Measurements from ENCODE around the gene ZNF556. TPM values are rescaled to one million over a fixed set of nuclear protein-coding genes. Genes with fewer than 3 reads are reported as not detected.
A peak's percentile ranks its signal among the peaks of the same experiment; 100 is the strongest.

Gene ZNF556
- total RNA-seq = not detected
- not detected for polyA plus RNA-seq

GRCh38 chr19:2867025-2867991 is at the start of gene ZNF556:
ZNF556 (plus strand) TSS chr19:2867335; CDS start chr19:2867422, 87 bp downstream.
- H3K4me3 Mint-ChIP-seq = no peak within 1 kb of the TSS
- no peak within 1 kb of the TSS for H3K27ac Mint-ChIP-seq
- H3K4me1 Mint-ChIP-seq = peaks cover 0 to 4% (median 2%) of the 10 kb centered on the region in 4 donors
- H3K36me3 ChIP-seq (ENCODE audit: insufficient read depth, low read length) = no peaks in the 10 kb centered on the region
- intact Hi-C loops (cut with micrococcal nuclease) = no loop called here
- H3K36me3 Mint-ChIP-seq = no peaks in the 10 kb centered on the region
- no peaks in the 10 kb centered on the region for H3K9me3 ChIP-seq (ENCODE audit: control insufficient read depth in 1 of 2, low read length in 2 of 2)
- H3K9me3 Mint-ChIP-seq = peaks cover 0 to 2% (median 0%) of the 10 kb centered on the region in 8 donors
- no peaks in the 10 kb centered on the region for H3K4me1 ChIP-seq (ENCODE audit: insufficient read depth, low read length)
- H3K27ac ChIP-seq (ENCODE audit: low read depth, low read length) = no peak within 1 kb of the TSS
- no peaks in the 10 kb centered on the region for H3K27me3 ChIP-seq (ENCODE audit: insufficient read depth, low read length)
- ChIA-PET CTCF (ENCODE audit: partially characterized antibody) (interaction anchor here (0.6 to 1.0 kb wide), 3 partner anchors 48 to 1029 kb away, joined by 3 to 4 read pairs (median 3); no protein-coding TSS in a partner anchor), POLR2A (ENCODE audit: partially characterized antibody) (no interaction called here)
- no peak for DNase-seq
- H3K27me3 Mint-ChIP-seq = peaks cover 6% of the 10 kb centered on the region in 2 donors
- no peak within 1 kb of the TSS for H3K4me3 ChIP-seq (ENCODE audit: low read length in 2 of 2)

- POLR2A ChIA-PET (ENCODE audit: partially characterized antibody) = interaction anchor here (1.0 to 2.3 kb wide), 2 partner anchors 22 to 34 kb away, joined by 3 to 9 read pairs; partner anchors contain the start of genes THOP1 and ZNF555
These were observed 47.5 kb upstream of the ZNF556 start, which contains the start of gene ZNF554 for GRCh38 chr19:2819540-2820111. ZNF554 (plus strand) TSS chr19:2819868; CDS start chr19:2820072, 204 bp downstream.

GRCh38 chr19:2820112-2820702 is 46.9 kb upstream of the ZNF556 start:
- Histone ChIP-seq H3K4me1 (ENCODE audit: insufficient read depth, low read length) (peaks cover 8% of the 10 kb centered on the region), H3K27me3 (ENCODE audit: insufficient read depth, low read length) (no peaks in the 10 kb centered on the region), H3K36me3 (ENCODE audit: insufficient read depth, low read length) (no peaks in the 10 kb centered on the region), H3K9me3 (ENCODE audit: control insufficient read depth in 1 of 2, low read length in 2 of 2) (no peaks in the 10 kb centered on the region), H3K4me3 (ENCODE audit: low read length in 2 of 2) (peak overlapping the region; percentile 51 to 69), H3K27ac (ENCODE audit: low read depth, low read length) (peak overlapping the region; percentile 33)
- CTCF ChIA-PET (ENCODE audit: partially characterized antibody) = interaction anchor here (0.8 to 1.1 kb wide), 3 partner anchors 16 to 32 kb away, joined by 3 to 4 read pairs (median 4); no protein-coding TSS in a partner anchor
- POLR2A ChIA-PET (ENCODE audit: partially characterized antibody) = interaction anchor here (1.0 to 2.3 kb wide), 2 partner anchors 21 to 35 kb away, joined by 3 to 9 read pairs; partner anchors contain the start of genes THOP1 and ZNF555
- DNase-seq = no peak
- no peaks in the 10 kb centered on the region for H3K9me3 Mint-ChIP-seq
- intact Hi-C loops (cut with micrococcal nuclease) = no loop called here
- peaks cover 4 to 18% (median 4%) of the 10 kb centered on the region in 4 donors for H3K4me1 Mint-ChIP-seq
- peak overlapping the region; percentile 76 to 87 (median 84) for H3K4me3 Mint-ChIP-seq
- H3K27me3 Mint-ChIP-seq = no peaks in the 10 kb centered on the region
- H3K27ac Mint-ChIP-seq = peak overlapping the region in 1 of 7 donors; percentile 70
- H3K36me3 Mint-ChIP-seq = peaks cover 3 to 6% of the 10 kb centered on the region in 2 donors

More at GRCh38 chr19:2819540-2820111, 47.5 kb upstream of the ZNF556 start, which contains the start of gene ZNF554:
- peaks cover 2 to 4% of the 10 kb centered on the region in 2 donors for H3K36me3 Mint-ChIP-seq
- H3K27ac ChIP-seq (ENCODE audit: low read depth, low read length) = peak within 1 kb of the TSS; percentile 33
- peak within 1 kb of the TSS; percentile 76 to 88 (median 85) for H3K4me3 Mint-ChIP-seq
- peak within 1 kb of the TSS in 5 of 7 donors; percentile 42 to 70 (median 62) for H3K27ac Mint-ChIP-seq
- H3K4me1 Mint-ChIP-seq = peaks cover 2 to 18% (median 4%) of the 10 kb centered on the region in 4 donors
- no peaks in the 10 kb centered on the region for H3K36me3 ChIP-seq (ENCODE audit: insufficient read depth, low read length)
- peak; percentile 95 to 97 (median 97) for DNase-seq
- CTCF ChIA-PET (ENCODE audit: partially characterized antibody) = interaction anchor here (0.7 to 1.3 kb wide), 7 partner anchors 16 to 56 kb away, joined by 3 to 4 read pairs (median 4); partner anchors contain the start of gene ZNF556
- no peaks in the 10 kb centered on the region for H3K27me3 ChIP-seq (ENCODE audit: insufficient read depth, low read length)
- no peaks in the 10 kb centered on the region for H3K27me3 Mint-ChIP-seq
- no peaks in the 10 kb centered on the region for H3K9me3 ChIP-seq (ENCODE audit: control insufficient read depth in 1 of 2, low read length in 2 of 2)
- no peaks in the 10 kb centered on the region for H3K9me3 Mint-ChIP-seq
- H3K4me1 ChIP-seq (ENCODE audit: insufficient read depth, low read length) = peaks cover 8% of the 10 kb centered on the region
- intact Hi-C loops (cut with micrococcal nuclease) = loop anchor here (1.0 to 10.0 kb wide), 4 partner anchors 22 to 215 kb away; partner anchors contain the start of genes THOP1 and ZNF555
- H3K4me3 ChIP-seq (ENCODE audit: low read length in 2 of 2) = peak within 1 kb of the TSS; percentile 51 to 69

GRCh38 chr19:2822846-2823245 is 44.3 kb upstream of the ZNF556 start:
- Histone ChIP-seq H3K27ac (ENCODE audit: low read depth, low read length) (no peak overlapping the region), H3K27me3 (ENCODE audit: insufficient read depth, low read length) (no peaks in the 10 kb centered on the region), H3K36me3 (ENCODE audit: insufficient read depth, low read length) (peaks cover 3% of the 10 kb centered on the region), H3K9me3 (ENCODE audit: control insufficient read depth in 1 of 2, low read length in 2 of 2) (no peaks in the 10 kb centered on the region), H3K4me1 (ENCODE audit: insufficient read depth, low read length) (peaks cover 8% of the 10 kb centered on the region), H3K4me3 (ENCODE audit: low read length in 2 of 2) (no peak overlapping the region)
- CTCF ChIA-PET (ENCODE audit: partially characterized antibody) = interaction anchor here (0.6 to 1.9 kb wide), 2 partner anchors 18 to 752 kb away, joined by 3 to 5 read pairs; partner anchors contain the start of gene ZNF555
- H3K9me3 Mint-ChIP-seq = peaks cover 0 to 5% (median under 1%) of the 10 kb centered on the region in 8 donors
- POLR2A ChIA-PET (ENCODE audit: partially characterized antibody) = interaction anchor here (1.1 kb wide), 1 partner anchor 23 kb away, joined by 3 read pairs; no protein-coding TSS in a partner anchor
- DNase-seq = no peak
- no peak overlapping the region for H3K27ac Mint-ChIP-seq
- H3K4me3 Mint-ChIP-seq = peak overlapping the region in 1 of 8 donors; percentile 25
- H3K36me3 Mint-ChIP-seq = peaks cover 12 to 19% of the 10 kb centered on the region in 2 donors
- no peaks in the 10 kb centered on the region for H3K27me3 Mint-ChIP-seq
- peaks cover 4 to 18% (median 4%) of the 10 kb centered on the region in 4 donors for H3K4me1 Mint-ChIP-seq
- intact Hi-C loops (cut with micrococcal nuclease) = no loop called here

DNA sequence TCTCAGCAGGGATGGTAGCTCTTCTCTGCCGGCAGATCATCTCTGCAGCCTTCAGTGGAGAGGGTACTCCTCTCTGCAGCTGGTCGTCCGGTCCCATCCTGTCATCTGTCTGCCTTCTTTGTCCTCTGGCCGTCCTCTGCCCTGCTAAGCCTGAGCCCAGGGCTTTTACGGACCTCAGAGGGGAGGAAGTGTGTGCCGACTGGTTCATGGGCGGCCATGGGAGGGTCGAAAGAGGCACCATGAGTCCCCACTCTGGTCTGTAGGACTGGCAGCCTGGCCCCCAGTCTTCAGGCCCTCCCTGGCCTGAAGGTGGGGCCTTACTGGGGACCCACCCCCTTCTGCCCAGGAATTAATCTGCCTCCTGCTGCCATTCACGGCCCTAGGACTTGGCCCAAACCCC is 43.5 kb upstream of the ZNF556 start:
- POLR2A ChIA-PET (ENCODE audit: partially characterized antibody) = no interaction called here
- Histone ChIP-seq H3K27me3 (ENCODE audit: insufficient read depth, low read length) (no peaks in the 10 kb centered on the region), H3K4me1 (ENCODE audit: insufficient read depth, low read length) (peaks cover 8% of the 10 kb centered on the region), H3K4me3 (ENCODE audit: low read length in 2 of 2) (no peak overlapping the region), H3K9me3 (ENCODE audit: control insufficient read depth in 1 of 2, low read length in 2 of 2) (no peaks in the 10 kb centered on the region), H3K27ac (ENCODE audit: low read depth, low read length) (no peak overlapping the region), H3K36me3 (ENCODE audit: insufficient read depth, low read length) (peaks cover 6% of the 10 kb centered on the region)
- Mint-ChIP-seq H3K4me3 (no peak overlapping the region), H3K36me3 (peaks cover 17 to 25% of the 10 kb centered on the region in 2 donors), H3K4me1 (peaks cover 3 to 18% (median 4%) of the 10 kb centered on the region in 4 donors), H3K9me3 (peaks cover 0 to 6% (median 2%) of the 10 kb centered on the region in 8 donors), H3K27ac (no peak overlapping the region), H3K27me3 (no peaks in the 10 kb centered on the region)
- intact Hi-C loops (cut with micrococcal nuclease) = no loop called here
- no peak for DNase-seq
- CTCF ChIA-PET (ENCODE audit: partially characterized antibody) = interaction anchor here (1.9 kb wide), 1 partner anchor 17 kb away, joined by 5 read pairs; the partner anchor contains the start of gene ZNF555

DNA sequence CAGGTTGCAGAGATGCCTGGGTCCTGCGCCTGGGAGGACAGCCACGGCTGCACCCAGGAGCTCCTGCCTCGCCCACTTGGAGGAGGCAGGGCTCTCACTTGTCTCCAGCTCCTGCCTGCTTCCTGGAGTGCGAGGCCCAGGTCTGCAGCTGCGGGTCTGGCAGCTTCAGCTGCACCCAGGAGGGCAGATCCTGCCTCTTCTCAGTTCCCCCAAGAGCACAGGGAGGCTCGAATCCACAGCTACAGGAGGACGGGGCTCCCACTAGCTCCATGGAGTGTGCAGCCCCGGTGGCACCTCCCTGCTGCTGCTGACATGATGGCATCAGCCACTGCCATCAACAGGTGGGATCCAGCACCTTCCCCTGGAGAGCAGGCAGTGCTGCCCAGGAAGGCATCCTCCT is 43.0 kb upstream of the ZNF556 start:
- H3K4me3 Mint-ChIP-seq = no peak overlapping the region
- no peak overlapping the region for H3K4me3 ChIP-seq (ENCODE audit: low read length in 2 of 2)
- POLR2A ChIA-PET (ENCODE audit: partially characterized antibody) = no interaction called here
- no peaks in the 10 kb centered on the region for H3K9me3 ChIP-seq (ENCODE audit: control insufficient read depth in 1 of 2, low read length in 2 of 2)
- H3K4me1 Mint-ChIP-seq = peaks cover 3 to 18% (median 4%) of the 10 kb centered on the region in 4 donors
- no peak overlapping the region for H3K27ac ChIP-seq (ENCODE audit: low read depth, low read length)
- peaks cover 0 to 11% (median 3%) of the 10 kb centered on the region in 8 donors for H3K9me3 Mint-ChIP-seq
- H3K36me3 ChIP-seq (ENCODE audit: insufficient read depth, low read length) = peaks cover 6% of the 10 kb centered on the region
- peaks cover 17 to 26% of the 10 kb centered on the region in 2 donors for H3K36me3 Mint-ChIP-seq
- no peak for DNase-seq
- intact Hi-C loops (cut with micrococcal nuclease) = no loop called here
- peaks cover 8% of the 10 kb centered on the region for H3K4me1 ChIP-seq (ENCODE audit: insufficient read depth, low read length)
- no peaks in the 10 kb centered on the region for H3K27me3 ChIP-seq (ENCODE audit: insufficient read depth, low read length)
- no peak overlapping the region for H3K27ac Mint-ChIP-seq
- no peaks in the 10 kb centered on the region for H3K27me3 Mint-ChIP-seq
- CTCF ChIA-PET (ENCODE audit: partially characterized antibody) = interaction anchor here (1.3 to 1.9 kb wide), 2 partner anchors 10 to 17 kb away, joined by 3 to 5 read pairs; partner anchors contain the start of gene ZNF555
